HUDEP-2 (cell line): ENCODE measurements around the gene TMEM150B.

Source experiments
- DNase-seq, 76 experiments: peaks; one replicate each; lab custom pipeline; 2025; ENCODE audit not compliant: unreplicated experiment in 76 of 76; lab: John Stamatoyannopoulos, UW

The TMEM150B gene

DNA sequence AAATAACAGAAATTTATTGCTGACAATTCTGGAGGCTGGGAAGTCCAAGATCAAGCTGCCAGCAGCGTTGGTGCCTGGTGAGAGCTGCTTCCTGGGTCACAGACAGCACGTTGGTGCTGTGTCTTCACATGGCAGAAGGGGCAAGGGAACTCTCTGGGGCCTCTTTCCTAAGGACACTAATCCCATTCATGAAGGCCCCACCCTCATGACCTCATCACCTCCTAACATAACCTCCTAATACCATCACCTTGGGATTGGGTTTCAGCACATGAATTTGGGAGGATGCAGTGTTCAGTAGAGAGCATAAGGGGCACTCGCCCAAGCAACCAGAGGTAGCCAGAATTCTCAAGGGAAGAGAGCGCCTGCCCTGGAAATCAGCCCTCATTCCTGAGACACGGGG, 15.7 kb downstream of the TMEM150B start:
- DNase-seq = no peak

DNA sequence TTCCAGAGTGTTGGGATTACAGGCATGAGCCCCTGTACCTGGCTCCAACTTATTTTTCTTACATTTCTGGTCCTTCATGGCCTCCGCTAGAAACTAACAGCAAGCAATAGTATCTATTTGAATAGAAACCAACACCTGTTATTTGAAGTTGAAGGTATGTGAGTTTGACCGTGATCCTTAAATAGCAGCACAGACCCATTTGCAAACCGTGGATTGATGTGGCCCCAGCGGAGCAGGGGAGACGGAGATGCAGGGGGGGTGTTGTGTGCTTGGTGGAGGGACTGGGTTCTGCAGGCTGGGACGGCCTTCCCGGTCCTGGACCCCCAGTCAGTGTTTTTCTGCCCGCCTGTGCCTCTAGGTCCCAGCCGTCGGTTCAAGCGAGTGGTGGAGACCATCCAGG, 16.9 kb downstream of the TMEM150B start:
- DNase-seq = no peak

DNA sequence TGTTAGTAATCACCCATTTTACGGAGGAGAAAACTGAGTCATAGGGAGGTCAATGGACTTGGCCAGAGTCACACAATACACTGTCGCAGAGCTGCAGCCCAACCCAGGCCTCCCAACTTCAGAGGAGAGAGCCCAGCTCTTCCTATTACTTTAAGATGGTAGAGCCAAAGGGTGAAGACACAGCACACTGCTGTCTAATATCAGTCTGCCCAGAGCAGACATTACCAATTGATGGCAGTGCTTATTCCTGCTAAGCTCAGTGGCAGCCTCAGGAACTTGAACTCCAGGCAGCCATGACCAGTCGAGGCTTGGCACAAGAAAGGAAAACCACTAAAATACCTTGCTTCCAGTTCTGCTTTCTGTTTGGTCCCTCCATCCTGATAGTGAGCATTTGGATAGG, 18.4 kb downstream of the TMEM150B start:
- DNase-seq = no peak

DNA sequence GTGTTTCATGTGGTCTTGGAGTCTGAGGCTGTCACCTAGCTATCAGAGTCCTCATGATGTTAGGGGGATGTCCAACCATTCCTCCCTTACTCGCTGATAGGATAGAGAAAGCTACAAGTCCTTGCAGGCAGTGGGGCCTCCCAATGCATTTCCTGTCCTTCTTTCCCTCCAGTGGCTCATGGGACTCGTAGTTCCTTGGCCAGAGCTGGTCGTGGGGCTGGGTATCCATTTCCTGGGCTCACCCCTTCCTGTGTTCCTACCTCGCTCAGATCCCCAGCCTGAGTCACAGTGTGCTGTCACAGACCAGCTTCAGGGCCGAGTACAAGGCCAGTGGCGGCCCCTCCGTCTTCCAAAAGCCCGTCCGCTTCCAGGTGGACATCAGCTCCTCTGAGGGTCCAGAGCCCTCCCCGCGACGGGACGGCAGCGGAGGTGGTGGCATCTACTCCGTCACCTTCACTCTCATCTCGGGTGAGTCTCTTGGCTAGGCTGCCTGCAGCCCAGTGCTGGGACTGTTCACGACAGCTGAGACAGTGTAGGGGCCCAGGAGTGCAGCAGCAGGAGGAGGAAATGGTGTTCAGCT, 19.1 kb downstream of the TMEM150B start:
- DNase-seq = no peak

DNA sequence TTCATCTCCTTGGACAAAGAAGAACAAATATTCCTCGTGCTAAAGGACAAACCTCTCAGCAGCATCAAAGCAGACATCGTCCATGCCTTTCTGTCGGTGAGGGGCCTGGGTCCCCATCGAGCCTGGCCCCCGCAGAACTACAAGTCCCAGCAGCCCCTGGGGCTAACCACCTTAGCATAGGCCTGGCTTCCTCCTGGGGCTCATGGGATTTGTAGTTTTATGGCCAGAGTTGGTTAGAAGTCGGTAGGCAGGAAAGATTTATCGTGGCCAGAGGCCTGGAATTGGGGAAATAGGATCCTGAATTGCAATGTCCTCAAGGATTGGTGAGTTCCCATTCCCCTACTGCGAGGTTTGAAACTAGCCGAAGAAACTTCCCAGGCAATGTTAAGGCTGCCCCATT, 19.6 kb downstream of the TMEM150B start:
- DNase-seq = peak in 21 of 76 experiments; percentile 10 to 46 (median 31)

DNA sequence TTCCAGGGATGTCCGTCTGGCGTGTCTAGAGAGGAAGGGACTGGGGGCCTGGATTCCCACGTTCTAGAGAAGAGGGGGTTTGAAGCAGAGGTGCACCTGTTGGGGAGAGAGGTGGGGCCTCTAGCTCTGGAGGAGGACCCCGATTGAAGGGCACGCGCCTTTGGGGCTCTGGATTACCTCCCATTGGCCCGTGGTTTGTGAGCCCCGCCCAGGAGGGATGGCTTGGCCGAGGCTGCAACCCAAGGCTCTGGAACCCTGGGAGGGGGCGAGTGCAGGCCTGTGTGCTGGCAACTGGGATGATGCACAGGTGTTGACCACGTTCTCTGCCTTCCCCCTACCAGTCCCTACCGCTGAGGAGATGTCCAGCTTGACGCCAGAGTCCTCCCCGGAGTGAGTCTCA, 20.2 kb downstream of the TMEM150B start:
- no peak for DNase-seq

DNA sequence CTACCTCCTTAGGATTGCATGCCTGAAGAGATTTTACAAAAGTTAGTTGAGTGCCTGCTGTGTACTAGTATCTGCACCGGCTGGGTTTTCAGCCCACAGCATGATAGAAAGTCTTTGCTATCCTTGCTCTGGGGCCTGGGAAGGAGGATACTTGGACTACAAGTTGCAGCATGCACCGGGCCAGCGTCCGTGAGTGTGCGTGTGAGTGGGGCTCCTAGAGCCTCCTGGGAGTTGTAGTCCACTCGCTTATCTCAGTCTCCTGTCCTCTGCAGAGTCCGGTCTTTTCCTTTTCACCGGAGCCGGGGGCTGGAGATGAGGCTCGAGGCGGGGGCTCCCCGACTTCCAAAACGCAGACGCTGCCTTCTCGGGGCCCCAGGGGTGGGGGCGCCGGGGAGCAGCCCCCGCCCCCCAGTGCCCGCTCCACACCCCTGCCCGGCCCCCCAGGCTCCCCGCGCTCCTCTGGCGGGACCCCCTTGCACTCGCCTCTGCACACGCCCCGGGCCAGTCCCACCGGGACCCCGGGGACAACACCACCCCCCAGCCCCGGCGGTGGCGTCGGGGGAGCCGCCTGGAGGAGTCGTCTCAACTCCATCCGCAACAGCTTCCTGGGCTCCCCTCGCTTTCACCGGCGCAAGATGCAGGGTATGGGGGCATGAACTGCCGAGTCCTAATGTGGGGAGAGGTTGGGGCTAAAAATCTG, 20.7 kb downstream of the TMEM150B start:
- DNase-seq = peak in 45 of 76 experiments; percentile 15 to 67 (median 40)

DNA sequence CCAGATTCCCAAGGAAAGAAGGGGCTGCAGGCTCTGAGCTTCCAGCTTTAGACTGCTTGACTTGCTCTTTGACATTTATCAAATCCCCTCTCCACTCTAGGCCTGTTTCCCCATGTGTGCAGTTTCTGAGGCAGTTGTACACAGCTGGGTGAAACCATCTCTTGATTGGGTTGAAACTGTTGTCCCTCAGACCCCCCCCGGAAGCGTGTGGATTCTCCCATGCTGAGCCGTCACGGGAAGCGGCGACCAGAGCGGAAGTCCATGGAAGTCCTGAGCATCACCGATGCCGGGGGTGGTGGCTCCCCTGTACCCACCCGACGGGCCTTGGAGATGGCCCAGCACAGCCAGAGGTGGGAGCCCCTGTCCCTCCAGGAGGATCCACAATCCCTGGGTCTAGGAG, 21.7 kb downstream of the TMEM150B start:
- DNase-seq = no peak

DNA sequence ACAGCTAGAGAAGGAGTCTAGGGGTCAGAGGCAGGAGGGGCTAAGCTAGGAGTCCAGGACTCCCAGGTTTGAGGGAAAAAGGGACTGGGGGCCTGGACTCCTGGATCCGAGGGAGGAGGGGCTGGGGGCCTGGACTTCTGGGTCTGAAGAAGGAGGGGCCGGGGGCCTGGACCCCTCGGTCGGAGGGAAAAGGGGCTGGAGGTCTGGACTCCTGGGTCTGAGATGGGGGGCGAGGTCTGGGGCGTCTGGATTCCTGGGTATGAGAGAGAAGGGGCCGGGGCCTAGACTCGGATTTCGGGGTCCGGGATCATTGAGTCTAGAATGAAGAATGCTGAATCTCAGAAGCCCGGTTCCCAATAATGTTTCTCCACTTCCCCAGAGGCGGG, 22.8 kb downstream of the TMEM150B start:
- DNase-seq = no peak

DNA sequence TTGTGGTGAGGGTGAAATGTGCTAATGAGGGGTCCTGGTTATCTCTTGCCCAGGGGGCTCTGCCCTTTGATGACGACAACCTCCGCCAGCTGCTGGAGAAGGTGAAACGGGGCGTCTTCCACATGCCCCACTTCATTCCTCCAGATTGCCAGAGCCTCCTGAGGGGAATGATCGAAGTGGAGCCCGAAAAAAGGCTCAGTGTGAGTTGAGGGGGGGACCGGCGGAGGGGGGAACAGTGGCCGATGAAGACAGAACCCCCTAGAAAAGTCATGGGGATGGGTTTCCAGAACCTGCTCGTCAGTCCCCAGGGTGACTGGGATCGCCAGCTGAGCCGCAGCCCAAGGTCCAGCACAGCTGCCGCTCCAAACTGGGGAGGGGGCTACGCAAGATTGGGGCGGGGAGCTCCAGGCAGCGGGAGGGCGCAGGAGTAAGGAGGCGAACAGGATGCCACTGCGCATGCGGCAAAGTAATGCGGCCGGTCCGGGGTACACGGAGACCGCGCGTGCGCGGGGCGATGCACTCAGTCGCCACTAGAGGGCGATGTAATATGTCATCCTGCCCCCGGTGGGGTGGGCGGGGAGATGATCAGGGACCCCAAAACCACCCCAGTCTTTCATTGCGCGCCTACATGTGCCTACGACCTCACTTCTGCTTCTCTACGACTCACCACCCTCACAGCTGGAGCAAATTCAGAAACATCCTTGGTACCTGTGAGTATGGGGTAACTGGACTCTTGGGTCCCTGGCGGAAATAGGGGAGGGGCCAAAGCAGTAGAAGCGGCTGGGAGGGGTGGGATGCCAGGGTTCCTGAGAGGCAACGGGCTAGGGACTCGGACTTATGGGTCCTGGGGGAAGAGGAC, 23.5 kb downstream of the TMEM150B start:
- DNase-seq = peak in 74 of 76 experiments; percentile 35 to 97 (median 84)

DNA sequence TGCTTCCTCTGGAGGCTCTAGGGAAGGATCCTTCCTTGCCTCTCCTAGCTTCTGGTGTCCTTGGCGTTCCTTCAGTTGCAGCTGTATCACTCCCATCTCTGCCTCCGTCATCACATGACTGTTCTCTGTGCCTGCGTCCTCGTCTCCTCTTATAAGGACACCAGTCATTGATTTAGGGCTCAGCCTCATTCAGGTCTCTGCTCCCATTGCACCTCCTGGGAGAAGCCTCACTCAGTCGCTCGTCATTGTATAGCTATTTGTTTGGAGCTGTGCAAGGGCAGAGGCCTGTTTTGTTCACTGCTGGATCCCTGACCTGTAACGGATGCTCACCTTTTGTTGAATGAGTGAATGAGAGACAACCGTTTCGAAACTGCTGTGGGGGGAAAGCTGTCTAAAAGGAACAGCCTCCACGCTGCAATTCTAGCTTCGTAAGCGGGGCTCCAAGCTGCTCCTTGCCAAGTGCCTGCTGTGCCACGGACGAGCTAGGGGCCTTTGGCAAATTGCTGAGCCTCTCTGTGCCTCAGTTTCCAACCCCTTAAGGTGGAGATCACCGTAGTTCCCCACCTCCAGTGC, 24.2 kb downstream of the TMEM150B start:
- no peak for DNase-seq

DNA sequence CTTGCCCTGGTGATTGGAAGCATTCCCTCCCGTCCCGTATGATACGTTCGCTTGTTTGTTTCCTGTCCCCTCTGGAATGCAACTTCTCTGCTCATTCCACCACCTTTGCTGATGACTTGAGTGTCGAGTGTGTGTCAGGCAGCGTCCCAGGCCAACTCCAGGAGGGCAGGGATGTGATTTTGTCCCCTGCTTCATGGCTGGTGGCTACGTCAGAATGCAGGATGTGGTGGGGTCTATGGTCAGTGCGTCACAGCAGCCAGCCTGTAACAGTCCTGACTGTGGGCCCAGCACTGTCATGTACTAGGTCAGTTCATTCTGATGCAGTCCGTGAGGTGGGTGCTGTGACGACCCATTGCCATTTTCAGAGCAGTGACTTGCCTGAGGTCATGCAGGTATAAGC, 25.1 kb downstream of the TMEM150B start:
- no peak for DNase-seq

DNA sequence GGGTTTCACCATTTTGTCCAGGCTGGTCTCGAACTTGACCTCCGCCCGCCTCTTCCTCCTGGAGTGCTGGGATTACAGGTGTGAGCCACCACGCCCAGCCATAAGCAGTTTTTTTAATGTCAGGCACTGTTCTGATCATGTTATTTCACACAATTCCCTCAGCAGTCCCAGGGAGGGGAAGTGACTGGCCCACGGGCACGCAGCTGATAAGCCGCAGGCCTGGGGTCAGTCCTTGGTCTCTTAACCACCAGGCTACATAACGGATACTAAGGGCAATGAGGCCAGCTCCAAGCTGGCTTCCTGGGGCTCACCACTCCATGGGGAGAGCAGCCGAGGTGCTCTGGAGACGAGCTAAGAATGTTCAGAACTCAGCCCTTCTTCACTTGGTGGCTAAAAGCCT, 27.9 kb downstream of the TMEM150B start:
- no peak for DNase-seq

DNA sequence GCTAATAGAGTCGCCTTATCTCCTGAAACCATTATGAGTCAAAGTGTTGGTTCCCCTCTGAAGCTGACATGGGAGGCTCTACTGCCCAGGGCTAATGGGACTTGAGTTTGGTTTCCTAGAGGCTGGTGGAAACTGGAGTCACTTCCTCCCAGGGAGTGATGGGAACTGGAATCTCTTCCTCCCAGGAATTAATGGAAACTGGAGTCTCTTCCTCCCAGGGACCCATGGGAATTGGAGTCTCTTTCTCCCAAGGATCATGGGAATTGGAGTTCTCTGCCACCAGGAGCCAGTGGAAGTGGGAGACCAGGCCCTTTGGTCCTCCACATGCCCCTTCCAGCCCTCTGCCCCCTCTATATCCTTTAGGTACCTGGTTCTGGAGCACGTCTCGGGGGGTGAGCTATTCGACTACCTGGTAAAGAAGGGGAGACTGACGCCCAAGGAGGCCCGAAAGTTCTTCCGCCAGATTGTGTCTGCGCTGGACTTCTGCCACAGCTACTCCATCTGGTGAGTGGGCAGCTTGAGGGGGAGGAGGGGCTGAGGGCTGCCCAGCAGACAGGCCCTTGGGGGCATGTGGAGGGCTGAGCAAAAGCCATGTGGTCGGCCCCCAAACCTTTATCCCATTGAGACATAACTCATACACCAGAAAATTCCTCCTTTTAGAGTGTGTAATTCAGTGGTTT, 35.9 kb downstream of the TMEM150B start:
- no peak for DNase-seq

DNA sequence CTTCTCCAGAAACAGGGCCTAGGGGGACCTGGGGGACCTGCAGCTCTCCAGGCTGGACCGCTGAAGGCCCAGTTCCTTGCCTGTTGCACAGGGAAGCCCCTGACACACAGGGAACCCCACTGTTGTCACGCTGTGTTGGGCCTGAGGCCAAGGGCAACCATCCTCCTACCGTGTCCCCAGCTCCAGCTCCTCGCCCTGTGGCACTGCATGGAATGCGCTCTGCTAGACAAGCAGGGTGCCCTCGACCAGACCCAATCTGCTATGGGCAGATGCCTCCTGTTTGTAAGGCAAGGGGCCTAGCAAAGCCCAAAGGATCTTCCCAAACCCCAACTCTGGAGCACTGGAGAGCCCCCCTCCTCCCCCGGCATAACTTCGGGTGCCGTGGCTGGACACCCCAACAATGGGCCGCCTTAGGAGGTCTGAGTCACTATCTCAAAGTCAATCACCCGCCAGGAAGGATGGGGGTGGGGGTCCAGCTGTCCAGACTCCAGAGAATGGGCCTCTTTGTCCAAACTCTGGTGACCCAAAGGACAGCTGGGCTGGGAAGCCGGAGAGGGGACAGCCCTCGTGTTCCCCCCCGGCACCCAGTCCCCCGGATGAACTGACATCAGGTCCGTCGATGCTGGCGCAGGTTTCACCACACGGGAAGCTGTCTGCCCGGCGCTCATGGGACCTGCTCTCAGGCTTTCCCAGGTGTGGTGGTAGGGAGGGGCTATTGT, 37.6 kb downstream of the TMEM150B start:
- no peak for DNase-seq

DNA sequence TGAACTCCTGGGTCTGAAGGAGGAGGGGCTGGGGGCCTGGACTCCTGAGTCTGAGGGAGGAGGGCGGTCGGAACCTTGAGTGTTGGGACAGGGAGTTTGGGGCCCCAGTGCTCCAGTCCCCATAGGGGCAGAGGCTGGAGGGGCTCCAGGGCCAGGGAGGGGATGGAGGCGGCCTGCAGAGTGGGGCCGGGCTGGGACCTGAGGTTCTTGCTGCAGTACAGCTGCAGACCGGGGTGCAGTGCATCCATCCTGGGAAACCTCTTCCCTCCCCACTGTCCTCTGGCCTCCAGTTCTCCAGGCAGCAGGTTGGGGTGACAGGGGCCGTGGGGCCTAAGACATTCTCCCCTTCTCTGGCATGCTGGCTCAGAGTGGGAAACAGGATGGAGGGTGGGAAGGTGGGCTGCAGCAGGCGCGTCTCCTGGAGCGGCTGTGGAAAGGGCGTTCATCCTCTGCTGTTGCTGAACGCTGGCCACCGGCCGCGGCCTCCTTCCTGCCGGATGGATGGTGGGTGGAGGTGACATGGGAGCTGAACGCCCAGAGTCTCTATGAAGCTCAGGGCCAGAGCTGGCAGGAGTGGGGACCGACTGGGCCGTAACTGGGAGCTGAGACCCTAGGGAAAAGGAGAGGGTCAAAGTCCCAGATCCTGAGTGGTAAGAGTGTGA, 39.8 kb downstream of the TMEM150B start:
- DNase-seq = no peak

DNA sequence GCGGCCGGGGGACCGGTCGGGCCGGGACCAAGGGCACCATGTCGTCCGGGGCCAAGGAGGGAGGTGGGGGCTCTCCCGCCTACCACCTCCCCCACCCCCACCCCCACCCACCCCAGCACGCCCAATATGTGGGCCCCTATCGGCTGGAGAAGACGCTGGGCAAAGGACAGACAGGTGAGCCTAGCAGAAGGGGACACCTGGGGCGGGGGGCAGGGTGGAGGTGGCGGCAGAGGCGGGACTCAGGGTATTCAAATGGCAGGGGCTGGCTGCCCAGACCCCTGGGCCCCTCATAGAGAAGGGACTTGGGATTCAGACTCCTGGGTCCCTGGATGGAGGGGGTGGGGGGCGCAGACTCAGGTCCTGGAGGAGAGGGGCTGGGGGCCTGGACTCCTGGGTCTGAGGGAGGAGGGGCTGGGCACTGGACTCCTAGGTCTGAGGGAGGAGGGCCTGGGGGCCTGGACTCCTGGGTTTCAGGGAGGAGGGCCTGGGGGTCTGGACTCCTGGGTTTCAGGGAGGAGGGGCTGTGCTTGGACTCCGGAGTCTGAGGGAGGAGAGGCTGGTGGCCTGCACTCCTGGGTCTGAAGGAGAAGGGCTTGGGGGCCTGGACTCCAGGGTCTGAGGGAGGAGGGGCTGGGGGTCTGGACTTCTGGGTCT, 40.6 kb downstream of the TMEM150B start:
- no peak for DNase-seq

DNA sequence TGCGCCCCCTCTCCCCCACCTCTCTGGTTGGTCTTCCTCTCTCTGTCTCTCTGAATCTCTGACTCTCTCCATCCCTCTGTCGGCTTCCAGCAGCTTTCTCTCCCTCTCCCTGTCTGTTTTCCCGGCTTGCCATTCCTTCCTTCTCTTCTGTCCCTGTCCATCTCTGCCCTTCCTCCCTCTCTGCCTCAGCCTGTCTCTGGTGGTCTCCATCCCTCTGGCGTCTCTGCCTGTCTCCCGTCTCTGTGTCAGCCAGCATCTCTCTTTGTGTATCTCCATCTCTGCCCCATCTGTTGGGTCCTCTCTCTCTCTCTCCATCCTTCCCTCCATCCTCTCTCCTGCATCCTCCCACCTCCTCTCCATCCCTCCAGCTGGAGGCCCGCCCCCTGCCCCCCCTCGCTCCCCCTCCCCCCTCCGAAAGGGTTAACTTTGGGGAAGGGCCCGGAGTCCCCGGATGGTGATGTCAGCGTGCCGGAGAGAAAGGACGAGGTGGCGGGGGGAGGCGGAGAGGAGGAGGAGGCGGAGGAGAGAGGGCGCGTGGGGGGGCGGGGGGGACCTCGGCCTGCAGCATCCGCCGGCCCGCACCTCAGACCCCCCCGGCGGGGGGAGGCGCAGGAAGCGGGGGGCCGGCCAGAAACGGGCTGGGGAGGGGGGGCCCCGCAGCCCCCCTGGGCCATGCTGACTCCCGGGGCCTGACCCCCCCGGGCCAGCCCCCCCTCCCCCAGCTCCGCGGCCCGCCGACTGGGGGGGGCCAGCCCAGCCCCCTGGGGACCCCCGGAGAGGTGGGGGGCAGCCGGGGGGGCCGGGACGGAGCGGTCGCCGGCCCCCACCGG, 41.4 kb downstream of the TMEM150B start, which contains the start of gene BRSK1:
BRSK1 (plus strand) TSS at position 450 of the 830 bp plus-strand sequence. CDS start 446 bp downstream, outside the sequence.
- DNase-seq = no peak
